ENCODE data around the gene OLFML2A. TPM values are rescaled to one million over a fixed set of nuclear protein-coding genes. Genes with fewer than 3 reads are reported as not detected.

The OLFML2A gene
- total and polyA plus RNA-seq, 2 of the 13 experiments (the other 11 are each of a cell fraction or from before 2014, with no cell fraction given): 0.01 to 0.02 TPM

GRCh38 chr9:124858330-124859046, 81.6 kb downstream of the OLFML2A start (continued):
- TF ChIP-seq ZNF337 (CRISPR knock-in tag; IDR thresholded peaks at IDR 0.05; ENCODE audit: borderline replicate concordance, low read depth): no peak

GRCh38 chr9:124859803-124860581, 83.1 kb downstream of the OLFML2A start:
- Histone ChIP-seq H3K4me2 (ENCODE audit: low read depth, low read length) (peak overlapping the region; percentile 98), H3K9me3 (ENCODE audit: low read length) (no peaks in the 10 kb centered on the region), H3K4me3 (replicated peaks in 1 of 3; ENCODE audit: insufficient read depth in 1 of 3, low read depth in 2 of 3, low read length in 3 of 3) (peak overlapping the region; percentile 89 to 97 (median 91)), H3K27me3 (ENCODE audit: control insufficient read depth in 1 of 2, insufficient read depth in 2 of 2, low read length in 2 of 2) (no peaks in the 10 kb centered on the region; a peak in 1 of 5 replicates), H3K4me1 (ENCODE audit: insufficient read depth, low read length) (peaks cover 47% of the 10 kb centered on the region), H3K27ac (ENCODE audit: extremely low read length, insufficient read depth, low read length) (peak overlapping the region; percentile 12), H2AFZ (ENCODE audit: low read length) (no peak overlapping the region), H3K79me2 (ENCODE audit: insufficient read depth, low read length) (peaks cover 29% of the 10 kb centered on the region), H4K20me1 (ENCODE audit: insufficient read depth, low read length) (peaks cover 43% of the 10 kb centered on the region), H3K9ac (ENCODE audit: insufficient read depth, low read depth, low read length) (peak overlapping the region; percentile 96), H3K36me3 (replicated peaks in 1 of 2; ENCODE audit: control insufficient read depth in 1 of 2, insufficient read depth in 2 of 2, low read length in 2 of 2) (peaks cover 17 to 37% of the 10 kb centered on the region in 2 experiments)
- in situ Hi-C loops (cut with HindIII; ENCODE audit: extremely low pct_ligation_motif_present, low pct_unique_long_range_greater_than_20kb) (no loop called here), intact Hi-C loops (cut with micrococcal nuclease; ENCODE audit: unreplicated experiment) (loop anchor here (10.0 kb wide), 1 partner anchor 285 kb away; the partner anchor contains the start of gene SCAI)
- no peak for FAIRE-seq
- ATAC-seq: no peak
- CTCF ChIA-PET (ENCODE audit: low intra/inter-chr PET ratio, low total read pairs): no interaction called here
- WGBS (ENCODE audit: low lambda C conversion rate): 68% methylated on average over 6 of the region's 10 CpGs
- no peak for DNase-seq (ENCODE audit: low spot score)
- POLR2A ChIA-PET: interaction anchor here (1.2 to 4.1 kb wide), 4 partner anchors 8 to 89 kb away, joined by 3 to 26 read pairs (median 10); partner anchors contain the start of genes NR6A1 and WDR38
- no TSS peak for BruUV-seq (replicated peaks)
- TF ChIP-seq KDM5B (CRISPR knock-in tag; IDR thresholded peaks at IDR 0.05; ENCODE audit: borderline replicate concordance): no peak
- no peak for TF ChIP-seq ZEB1 (IDR thresholded peaks at IDR 0.05; ENCODE audit: insufficient replicate concordance, low read depth)
- no peak for TF ChIP-seq FUBP1 (CRISPR knock-in tag; IDR thresholded peaks at IDR 0.05; ENCODE audit: borderline replicate concordance)
- TF ChIP-seq NFKB2 (CRISPR knock-in tag; IDR thresholded peaks at IDR 0.05; ENCODE audit: borderline replicate concordance): no peak
- no peak for TF ChIP-seq RFXANK (CRISPR knock-in tag; IDR thresholded peaks at IDR 0.05)
- peak; percentile 28; the same call in 1 of the 2 replicates for TF ChIP-seq BCL3 (CRISPR knock-in tag; IDR thresholded peaks at IDR 0.05)
- no peak for TF ChIP-seq PLSCR1 (CRISPR knock-in tag; IDR thresholded peaks at IDR 0.05; ENCODE audit: borderline replicate concordance)
- TF ChIP-seq ZBTB43 (CRISPR knock-in tag; conservative IDR thresholded peaks at IDR 0.05): no peak
- no peak for TF ChIP-seq ZNF841 (CRISPR knock-in tag; IDR thresholded peaks at IDR 0.05; ENCODE audit: borderline replicate concordance)
- TF ChIP-seq YY1 (IDR thresholded peaks at IDR 0.05; ENCODE audit: insufficient read depth, insufficient replicate concordance, low read depth, low read length): no peak

Measured in HepG2 (cell line).